Endodermal cell (in vitro differentiated cells): ENCODE measurements around the gene NOD2. TPM values are rescaled to one million over a fixed set of nuclear protein-coding genes. Genes with fewer than 3 reads are reported as not detected.

Experiments
- DNase-seq: peaks from one replicate; pipeline ENCODE4 v3.0.0-alpha.2; 2017
- H3K27ac ChIP-seq: 2 replicates; pipeline ENCODE4 v1.5.1; 2013; ENCODE audit warnings: mild to moderate bottlenecking, low read depth, low read length, moderate library complexity
- H3K27me3 ChIP-seq: 2 replicates; pipeline ENCODE4 v1.6.1; 2013; ENCODE audit warnings: mild to moderate bottlenecking, low read length, moderate library complexity; ENCODE audit not compliant: insufficient read depth, control insufficient read depth, poor library complexity, severe bottlenecking
- H3K36me3 ChIP-seq: 2 replicates; pipeline ENCODE4 v1.7.0; 2013; ENCODE audit warnings: mild to moderate bottlenecking, low read length, moderate library complexity; ENCODE audit not compliant: control insufficient read depth, insufficient read depth
- H3K4me1 ChIP-seq: one replicate; pipeline ENCODE4 v1.7.0; 2013; ENCODE audit warnings: low read length; ENCODE audit not compliant: control insufficient read depth, insufficient read depth
- H3K4me3 ChIP-seq: 2 replicates; pipeline ENCODE4 v1.5.1; 2013; ENCODE audit warnings: mild to moderate bottlenecking, low read length, moderate library complexity
- H3K9ac ChIP-seq: 2 replicates; pipeline ENCODE4 v1.6.1; 2013; ENCODE audit warnings: mild to moderate bottlenecking, low read length, moderate library complexity; ENCODE audit not compliant: poor library complexity, severe bottlenecking; ENCODE audit errors: extremely low read depth
- H3K9me3 ChIP-seq: 2 replicates; pipeline ENCODE4 v1.6.1; 2013; ENCODE audit warnings: mild to moderate bottlenecking, low read length, moderate library complexity; ENCODE audit not compliant: control insufficient read depth
- H3K27ac Mint-ChIP-seq: 2 replicates; pipeline ENCODE4 v1.8.0; 2020; ENCODE audit warnings: mixed read lengths
- H3K27me3 Mint-ChIP-seq: 2 replicates; pipeline ENCODE4 v1.8.0; 2021; ENCODE audit warnings: mild to moderate bottlenecking, mixed read lengths; ENCODE audit not compliant: insufficient read depth
- H3K36me3 Mint-ChIP-seq: 2 replicates; pipeline ENCODE4 v1.8.0; 2020; ENCODE audit warnings: low read depth, mixed read lengths
- H3K4me1 Mint-ChIP-seq: 2 replicates; pipeline ENCODE4 v1.8.0; 2020; ENCODE audit warnings: mixed read lengths
- H3K4me3 Mint-ChIP-seq: 2 replicates; pipeline ENCODE4 v1.8.0; 2020; ENCODE audit warnings: mild to moderate bottlenecking, moderate library complexity, mixed read lengths
- H3K9me3 Mint-ChIP-seq: 2 replicates; pipeline ENCODE4 v1.8.0; 2020; ENCODE audit warnings: mild to moderate bottlenecking, mixed read lengths
- WGBS, 2 experiments: methylation state at CpG; one replicate each; pipeline versions ENCODE4 v1.1.5 to v1.1.7; 2013; ENCODE audit warnings: missing lambda C conversion rate in 2 of 2, mixed read lengths in 1 of 2; ENCODE audit not compliant: insufficient coverage in 1 of 2, insufficient read length in 1 of 2; 5-methylcytosine and 5-hydroxymethylcytosine counted together
- total RNA-seq, 2 donors: library from RNA; stranded (reverse); fragmentation: NEBNext Ultra II Directional in 1 of 2; extraction: Animal tissue kit (Norgen Biotek cat#: 25700) in 1 of 2; gene quantifications; 2 replicates in 1 of 2; 3 replicates in 1 of 2; pipeline ENCODE4 v1.2.1, GENCODE V29; 2021
- TF ChIP-seq, protein P1 (sequence below): fragments of 200-600 bp; sonication (generic); conservative IDR thresholded peaks from 2 replicates; pipeline ENCODE4 v1.5.0; 2021; ENCODE audit warnings: antibody characterized with exemption, mild to moderate bottlenecking

Gene NOD2
- total RNA-seq, 2 donors from 2014 or later: 0.33 to 0.42 TPM

DNA sequence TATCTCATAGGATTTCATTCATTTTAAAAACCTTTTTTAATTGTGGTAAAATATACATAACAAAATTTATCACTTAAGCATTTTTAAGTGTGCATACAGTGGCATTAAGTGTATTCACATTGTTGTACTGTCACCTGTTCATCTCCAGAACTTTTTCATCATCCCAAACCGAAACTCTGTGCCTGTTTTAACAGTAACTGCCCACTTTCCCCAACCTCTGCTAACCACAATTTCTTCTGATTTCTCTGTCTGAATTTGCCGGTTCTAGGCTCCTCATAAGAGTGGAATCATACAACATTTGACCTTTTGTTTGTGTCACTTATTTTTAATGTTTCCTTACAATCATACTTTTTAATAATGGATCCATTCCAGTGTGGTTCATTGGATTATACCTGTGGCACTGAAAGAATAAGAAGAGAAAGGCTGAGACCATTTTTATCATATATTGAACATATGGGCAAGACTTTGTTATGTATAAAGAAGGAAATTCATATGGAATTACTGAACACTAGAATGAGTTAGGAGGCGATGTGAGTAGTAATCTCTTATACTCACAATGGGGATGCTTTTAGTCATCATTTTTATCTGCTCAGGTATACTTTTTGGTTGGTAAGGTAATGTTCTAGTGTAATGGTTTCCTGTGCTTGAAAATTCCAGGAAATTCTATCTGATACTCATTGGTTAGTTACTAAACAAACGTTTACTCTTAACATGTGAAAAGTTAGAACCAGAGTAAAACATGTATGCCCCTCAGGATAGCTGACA, 59.2 kb downstream of the NOD2 start:
- no peak for DNase-seq
- H3K4me1 Mint-ChIP-seq: peaks cover 4% of the 10 kb centered on the region
- 84 to 93% methylated on average over 3 to 4 of the region's 4 CpGs for WGBS, 2 experiments

DNA sequence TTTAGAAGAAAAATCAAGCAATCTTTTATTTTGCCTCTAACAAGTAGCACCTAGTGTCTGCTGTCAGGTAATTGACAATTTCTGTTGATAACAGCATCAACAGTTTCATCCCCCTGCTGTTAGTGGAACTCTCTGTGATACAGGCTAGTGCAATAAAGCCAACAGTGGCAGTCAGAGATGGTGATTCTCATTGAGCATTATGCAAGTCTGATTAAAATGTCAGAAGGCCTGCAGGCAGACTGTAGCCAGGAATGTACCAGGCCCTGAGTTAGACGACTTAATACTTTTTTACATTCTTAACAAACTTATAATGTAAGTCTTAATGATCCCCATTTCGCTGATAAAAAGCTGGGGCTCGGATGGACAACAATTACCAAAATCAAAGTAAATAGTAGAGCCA, 63.1 kb downstream of the NOD2 start:
- Histone ChIP-seq H3K9me3 (peaks cover 6% of the 10 kb centered on the region), H3K9ac (no peak overlapping the region), H3K4me1 (no peaks in the 10 kb centered on the region), H3K27ac (no peak overlapping the region), H3K4me3 (no peak overlapping the region), H3K27me3 (no peaks in the 10 kb centered on the region), H3K36me3 (peaks cover 8% of the 10 kb centered on the region)
- peaks cover 2% of the 10 kb centered on the region for H3K4me1 Mint-ChIP-seq
- no peaks in the 10 kb centered on the region for H3K27me3 Mint-ChIP-seq
- no peak overlapping the region for H3K27ac Mint-ChIP-seq
- peaks cover 12% of the 10 kb centered on the region for H3K36me3 Mint-ChIP-seq
- WGBS, 2 experiments: 60 to 83% methylated on average over 1 to 3 of the region's 3 CpGs
- no peak overlapping the region for H3K4me3 Mint-ChIP-seq
- no peak for DNase-seq
- TF ChIP-seq, protein P1, sequence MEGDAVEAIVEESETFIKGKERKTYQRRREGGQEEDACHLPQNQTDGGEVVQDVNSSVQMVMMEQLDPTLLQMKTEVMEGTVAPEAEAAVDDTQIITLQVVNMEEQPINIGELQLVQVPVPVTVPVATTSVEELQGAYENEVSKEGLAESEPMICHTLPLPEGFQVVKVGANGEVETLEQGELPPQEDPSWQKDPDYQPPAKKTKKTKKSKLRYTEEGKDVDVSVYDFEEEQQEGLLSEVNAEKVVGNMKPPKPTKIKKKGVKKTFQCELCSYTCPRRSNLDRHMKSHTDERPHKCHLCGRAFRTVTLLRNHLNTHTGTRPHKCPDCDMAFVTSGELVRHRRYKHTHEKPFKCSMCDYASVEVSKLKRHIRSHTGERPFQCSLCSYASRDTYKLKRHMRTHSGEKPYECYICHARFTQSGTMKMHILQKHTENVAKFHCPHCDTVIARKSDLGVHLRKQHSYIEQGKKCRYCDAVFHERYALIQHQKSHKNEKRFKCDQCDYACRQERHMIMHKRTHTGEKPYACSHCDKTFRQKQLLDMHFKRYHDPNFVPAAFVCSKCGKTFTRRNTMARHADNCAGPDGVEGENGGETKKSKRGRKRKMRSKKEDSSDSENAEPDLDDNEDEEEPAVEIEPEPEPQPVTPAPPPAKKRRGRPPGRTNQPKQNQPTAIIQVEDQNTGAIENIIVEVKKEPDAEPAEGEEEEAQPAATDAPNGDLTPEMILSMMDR: no peak
- H3K9me3 Mint-ChIP-seq: peaks cover 2% of the 10 kb centered on the region

More for the DNA sequence above, 59.2 kb downstream of the NOD2 start:
- TF ChIP-seq, protein P1: no peak
- no peaks in the 10 kb centered on the region for H3K4me1 ChIP-seq
- peaks cover 20% of the 10 kb centered on the region for H3K36me3 ChIP-seq
- Mint-ChIP-seq H3K36me3 (peaks cover 12% of the 10 kb centered on the region), H3K4me3 (no peak overlapping the region), H3K27me3 (no peaks in the 10 kb centered on the region), H3K27ac (no peak overlapping the region), H3K9me3 (peaks cover 2% of the 10 kb centered on the region)
- H3K9ac ChIP-seq: no peak overlapping the region
- peaks cover 6% of the 10 kb centered on the region for H3K9me3 ChIP-seq
- no peak overlapping the region for H3K4me3 ChIP-seq
- no peaks in the 10 kb centered on the region for H3K27me3 ChIP-seq
- H3K27ac ChIP-seq: no peak overlapping the region

DNA sequence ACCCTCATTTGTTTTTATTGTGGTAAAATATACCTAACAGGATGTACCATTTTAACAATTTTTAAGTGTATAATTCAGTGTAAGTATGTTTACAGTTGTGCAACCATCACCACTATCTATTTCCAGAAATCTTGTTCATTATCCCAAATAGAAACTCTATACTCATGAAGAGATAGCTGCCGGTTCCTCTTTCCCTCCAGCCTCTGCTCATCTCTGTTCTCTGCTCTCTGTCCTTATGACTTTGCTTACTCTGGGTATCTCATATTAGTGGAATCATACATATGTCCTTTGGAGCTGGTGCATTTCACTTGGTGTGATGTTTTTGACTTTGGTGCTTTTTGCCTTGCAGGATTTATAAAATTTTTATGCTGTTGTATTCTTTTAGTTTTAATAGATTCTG, 67.9 kb downstream of the NOD2 start:
- Mint-ChIP-seq H3K27ac (no peak overlapping the region), H3K36me3 (peaks cover 9% of the 10 kb centered on the region), H3K27me3 (no peaks in the 10 kb centered on the region), H3K4me3 (no peak overlapping the region), H3K4me1 (peaks cover 6% of the 10 kb centered on the region), H3K9me3 (peaks cover 11% of the 10 kb centered on the region)
- Histone ChIP-seq H3K4me3 (no peak overlapping the region), H3K27ac (no peak overlapping the region), H3K9ac (no peak overlapping the region), H3K36me3 (peaks cover 3% of the 10 kb centered on the region), H3K9me3 (peaks cover 16% of the 10 kb centered on the region), H3K4me1 (no peaks in the 10 kb centered on the region), H3K27me3 (no peaks in the 10 kb centered on the region)
- DNase-seq: no peak
- TF ChIP-seq, protein P1: no peak
- WGBS, 2 experiments: 89 to 100% methylated on average over 1 of the region's 1 CpG
